BLaER1 (cell line): ENCODE results near the gene FBLN1.
A peak's percentile ranks its signal among the peaks of the same experiment; 100 is the strongest.
"Not testable (repeated sequence)": the region's sequence is repeated elsewhere in the genome, so short reads cannot be mapped to it uniquely, and the experiment has no call there.

Experiments used
- H3K27ac ChIP-seq: shearing (Covaris generic); formaldehyde crosslinking; 2 replicates; pipeline ENCODE4 v1.8.1; 2022
- H3K27me3 ChIP-seq: shearing (Covaris generic); formaldehyde crosslinking; 2 replicates; pipeline ENCODE4 v1.8.1; 2022
- H3K36me3 ChIP-seq: shearing (Covaris generic); formaldehyde crosslinking; 2 replicates; pipeline ENCODE4 v1.8.1; 2022
- H3K4me1 ChIP-seq: shearing (Covaris generic); formaldehyde crosslinking; 2 replicates; pipeline ENCODE4 v1.8.1; 2022
- H3K4me2 ChIP-seq: shearing (Covaris generic); formaldehyde crosslinking; 2 replicates; pipeline ENCODE4 v1.8.1; 2022
- H3K4me3 ChIP-seq: shearing (Covaris generic); formaldehyde crosslinking; 2 replicates; pipeline ENCODE4 v1.8.1; 2022
- H3K9ac ChIP-seq: shearing (Covaris generic); formaldehyde crosslinking; 2 replicates; pipeline ENCODE4 v1.8.1; 2022
- H3K9me3 ChIP-seq: shearing (Covaris generic); formaldehyde crosslinking; 2 replicates; pipeline ENCODE4 v1.8.1; 2022
- H4K20me1 ChIP-seq: shearing (Covaris generic); formaldehyde crosslinking; 2 replicates; pipeline ENCODE4 v1.8.1; 2022
- Cebpa-rat ChIP-seq: shearing (Covaris generic); IDR thresholded peaks from 2 replicates; pipeline ENCODE4 v1.8.1; 2022

The FBLN1 gene

GRCh38 chr22:45532235-45532631, 29.6 kb downstream of the FBLN1 start:
- Histone ChIP-seq H3K9ac (no peak overlapping the region), H3K4me2 (no peak overlapping the region), H3K4me1 (peaks cover 8% of the 10 kb centered on the region), H3K36me3 (peaks cover 92% of the 10 kb centered on the region), H3K4me3 (no peak overlapping the region), H3K9me3 (no peaks in the 10 kb centered on the region), H3K27ac (no peak overlapping the region), H3K27me3 (no peaks in the 10 kb centered on the region), H4K20me1 (no peaks in the 10 kb centered on the region; the same call in 1 of the 2 replicates)
- TF ChIP-seq Cebpa-rat: no peak

GRCh38 chr22:45533703-45534102, 31.0 kb downstream of the FBLN1 start:
- Histone ChIP-seq H3K4me2 (no peak overlapping the region), H3K36me3 (peaks cover 77% of the 10 kb centered on the region), H3K27me3 (no peaks in the 10 kb centered on the region), H3K4me1 (peaks cover 23% of the 10 kb centered on the region), H4K20me1 (peaks cover 8% of the 10 kb centered on the region; the same call in 1 of the 2 replicates), H3K9ac (no peak overlapping the region), H3K4me3 (no peak overlapping the region), H3K9me3 (no peaks in the 10 kb centered on the region), H3K27ac (no peak overlapping the region)
- no peak for TF ChIP-seq Cebpa-rat

- Histone ChIP-seq H3K27ac (no peak overlapping the region), H3K4me1 (peaks cover 30% of the 10 kb centered on the region), H4K20me1 (peaks cover 9% of the 10 kb centered on the region; the same call in 1 of the 2 replicates), H3K9me3 (no peaks in the 10 kb centered on the region), H3K4me2 (no peak overlapping the region), H3K27me3 (no peaks in the 10 kb centered on the region), H3K4me3 (no peak overlapping the region), H3K9ac (no peak overlapping the region), H3K36me3 (peaks cover 72% of the 10 kb centered on the region)
- no peak for TF ChIP-seq Cebpa-rat
These were observed 31.9 kb downstream of the FBLN1 start for GRCh38 chr22:45534339-45535192.

GRCh38 chr22:45535290-45535689, 32.6 kb downstream of the FBLN1 start:
- no peak overlapping the region for H3K9ac ChIP-seq
- no peak overlapping the region for H3K27ac ChIP-seq
- peaks cover 36% of the 10 kb centered on the region for H3K4me1 ChIP-seq
- no peak for TF ChIP-seq Cebpa-rat
- H3K9me3 ChIP-seq: no peaks in the 10 kb centered on the region
- H4K20me1 ChIP-seq: peaks cover 15% of the 10 kb centered on the region; the same call in 1 of the 2 replicates
- H3K27me3 ChIP-seq: no peaks in the 10 kb centered on the region
- no peak overlapping the region for H3K4me3 ChIP-seq
- no peak overlapping the region for H3K4me2 ChIP-seq
- peaks cover 72% of the 10 kb centered on the region for H3K36me3 ChIP-seq

DNA sequence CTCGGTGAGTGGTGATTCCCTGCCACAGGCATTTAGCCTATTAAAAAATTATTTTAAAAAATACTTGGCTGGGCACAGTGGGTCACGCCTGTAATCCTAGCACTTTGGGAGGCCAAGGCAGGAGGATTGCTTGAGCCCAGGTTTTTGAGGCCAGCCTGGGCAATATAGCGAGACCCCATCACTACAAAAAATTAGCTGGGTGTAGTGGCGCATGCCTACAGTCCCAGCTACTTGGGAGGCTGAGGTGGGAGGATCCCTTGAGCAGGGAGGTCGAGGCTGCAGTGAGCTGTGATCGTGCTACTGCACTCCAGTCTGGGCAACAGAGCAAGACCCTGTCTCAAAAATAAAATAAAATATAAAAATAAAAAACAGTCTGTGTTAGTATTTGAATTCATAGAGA, 33.2 kb downstream of the FBLN1 start:
- Histone ChIP-seq H4K20me1 (peaks cover 15% of the 10 kb centered on the region; the same call in 1 of the 2 replicates), H3K36me3 (peaks cover 72% of the 10 kb centered on the region), H3K4me1 (peaks cover 37% of the 10 kb centered on the region)
- H3K9me3 ChIP-seq, H3K4me3 ChIP-seq, H3K27ac ChIP-seq, H3K9ac ChIP-seq, H3K4me2 ChIP-seq, H3K27me3 ChIP-seq: not testable (repeated sequence)

- no peak overlapping the region for H3K27ac ChIP-seq
- H4K20me1 ChIP-seq: peaks cover 15% of the 10 kb centered on the region; the same call in 1 of the 2 replicates
- no peak overlapping the region for H3K4me3 ChIP-seq
- peaks cover 54% of the 10 kb centered on the region for H3K4me1 ChIP-seq
- H3K9me3 ChIP-seq: no peaks in the 10 kb centered on the region
- no peak for TF ChIP-seq Cebpa-rat
- peak overlapping the region; percentile 78 for H3K4me2 ChIP-seq
- H3K9ac ChIP-seq: no peak overlapping the region
- peaks cover 72% of the 10 kb centered on the region for H3K36me3 ChIP-seq
- H3K27me3 ChIP-seq: no peaks in the 10 kb centered on the region
These were observed 35.1 kb downstream of the FBLN1 start for GRCh38 chr22:45537734-45538181.

DNA sequence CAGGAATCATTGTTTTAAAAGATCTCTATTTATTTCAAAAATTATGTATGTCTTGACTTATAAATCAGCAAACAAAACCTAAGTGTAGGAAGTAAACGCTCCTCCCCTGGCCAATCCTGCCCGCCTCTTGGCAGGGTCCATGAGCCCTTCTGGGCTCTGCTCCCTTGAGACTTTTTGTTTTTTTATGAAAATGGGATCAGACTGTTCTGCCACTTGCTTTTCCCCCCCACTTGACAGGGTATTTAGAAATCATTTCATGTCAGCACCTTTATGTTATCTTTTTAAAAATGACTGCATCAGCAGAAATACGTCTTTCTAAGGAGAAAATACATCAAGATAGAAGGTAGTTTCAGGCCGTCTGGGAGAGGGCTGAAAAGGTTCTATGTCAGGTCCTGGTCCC, 35.6 kb downstream of the FBLN1 start:
- Histone ChIP-seq H3K9ac (no peak overlapping the region), H3K27me3 (no peaks in the 10 kb centered on the region), H4K20me1 (peaks cover 15% of the 10 kb centered on the region; the same call in 1 of the 2 replicates), H3K36me3 (peaks cover 72% of the 10 kb centered on the region), H3K27ac (no peak overlapping the region; the same call in 1 of the 2 replicates), H3K4me3 (no peak overlapping the region), H3K9me3 (no peaks in the 10 kb centered on the region), H3K4me2 (peak overlapping the region; percentile 78), H3K4me1 (peaks cover 57% of the 10 kb centered on the region)
- TF ChIP-seq Cebpa-rat: no peak

DNA sequence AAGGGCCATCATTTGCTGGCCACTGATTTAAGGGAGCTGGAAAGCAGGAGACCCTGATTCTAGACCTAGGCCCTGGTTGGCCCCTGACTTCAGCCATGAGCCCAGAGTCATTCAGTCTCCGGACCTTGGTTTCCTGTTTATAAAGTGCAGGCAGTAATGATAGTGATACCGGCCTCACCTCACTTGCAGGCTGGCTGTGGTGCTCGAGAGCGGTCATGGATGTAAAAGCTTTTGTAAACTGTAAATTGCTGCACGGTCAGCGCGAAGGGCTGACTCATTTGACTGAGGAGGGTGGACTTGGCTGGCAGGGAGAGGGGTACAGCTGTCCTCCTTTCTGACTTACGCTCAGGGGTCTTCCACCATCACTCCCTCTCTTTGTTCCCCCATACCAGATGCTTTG, 37.4 kb downstream of the FBLN1 start:
- Histone ChIP-seq H3K27me3 (no peaks in the 10 kb centered on the region), H3K4me1 (peaks cover 63% of the 10 kb centered on the region), H4K20me1 (peaks cover 15% of the 10 kb centered on the region; the same call in 1 of the 2 replicates), H3K9ac (no peak overlapping the region), H3K9me3 (no peaks in the 10 kb centered on the region), H3K4me3 (no peak overlapping the region), H3K36me3 (peaks cover 72% of the 10 kb centered on the region), H3K4me2 (no peak overlapping the region), H3K27ac (no peak overlapping the region)
- TF ChIP-seq Cebpa-rat: no peak

- H3K4me2 ChIP-seq: peak overlapping the region; percentile 54
- H3K27ac ChIP-seq: no peak overlapping the region; the same call in 1 of the 2 replicates
- no peak overlapping the region for H3K9ac ChIP-seq
- H3K4me3 ChIP-seq: no peak overlapping the region
- H3K27me3 ChIP-seq: no peaks in the 10 kb centered on the region
- H3K4me1 ChIP-seq: peaks cover 62% of the 10 kb centered on the region
- H3K36me3 ChIP-seq: peaks cover 77% of the 10 kb centered on the region
- no peaks in the 10 kb centered on the region for H3K9me3 ChIP-seq
- no peak for TF ChIP-seq Cebpa-rat
- H4K20me1 ChIP-seq: peaks cover 15% of the 10 kb centered on the region; the same call in 1 of the 2 replicates
These were observed 38.8 kb downstream of the FBLN1 start for GRCh38 chr22:45541382-45541979.

DNA sequence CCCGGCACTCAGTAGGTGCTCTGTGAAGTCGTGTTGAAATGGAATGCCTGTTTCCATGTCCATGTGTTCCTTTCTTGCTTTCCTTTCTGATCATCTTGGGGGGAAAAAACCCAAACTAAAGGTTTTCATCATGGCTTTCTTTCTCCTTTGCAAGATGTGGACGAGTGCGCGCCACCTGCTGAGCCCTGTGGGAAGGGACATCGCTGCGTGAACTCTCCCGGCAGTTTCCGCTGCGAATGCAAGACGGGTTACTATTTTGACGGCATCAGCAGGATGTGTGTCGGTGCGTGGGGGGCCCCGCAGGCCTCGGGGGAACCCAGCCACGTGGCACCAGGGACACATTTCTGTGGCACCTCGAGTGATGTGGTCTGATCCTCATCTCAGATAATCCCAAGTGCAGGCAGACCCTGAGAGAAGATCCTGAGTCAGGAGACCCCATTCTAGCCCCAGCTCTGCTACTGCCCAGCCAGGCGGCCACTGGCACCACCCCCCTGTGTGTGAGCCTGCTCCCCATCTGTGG, 39.4 kb downstream of the FBLN1 start:
- no peak for TF ChIP-seq Cebpa-rat
- peaks cover 79% of the 10 kb centered on the region for H3K36me3 ChIP-seq
- H3K4me3 ChIP-seq: no peak overlapping the region
- peaks cover 15% of the 10 kb centered on the region; the same call in 1 of the 2 replicates for H4K20me1 ChIP-seq
- peak overlapping the region; percentile 19; the same call in 1 of the 2 replicates for H3K27ac ChIP-seq
- H3K4me1 ChIP-seq: peaks cover 56% of the 10 kb centered on the region
- H3K27me3 ChIP-seq: no peaks in the 10 kb centered on the region
- no peaks in the 10 kb centered on the region for H3K9me3 ChIP-seq
- peak overlapping the region; percentile 54 for H3K4me2 ChIP-seq
- no peak overlapping the region for H3K9ac ChIP-seq

- peaks cover 49% of the 10 kb centered on the region for H3K4me1 ChIP-seq
- not testable (repeated sequence) for H3K4me3 ChIP-seq, H3K9ac ChIP-seq, H3K9me3 ChIP-seq, H3K27me3 ChIP-seq
- H3K27ac ChIP-seq: peak overlapping the region; percentile 19; the same call in 1 of the 2 replicates
- peak overlapping the region; percentile 54 for H3K4me2 ChIP-seq
- peaks cover 13% of the 10 kb centered on the region; the same call in 1 of the 2 replicates for H4K20me1 ChIP-seq
- H3K36me3 ChIP-seq: peaks cover 86% of the 10 kb centered on the region
These were observed 40.1 kb downstream of the FBLN1 start for GRCh38 chr22:45542736-45543135.
